Spleen (tissue), 7 donors: ENCODE measurements around the gene NEDD9.

Experiments
- CTCF ChIP-seq, 11 experiments: fragments of 200-600 bp in 7 of 11; fragments of 450-650 bp in 4 of 11; sonication (generic) in 4 of 11; IDR thresholded peaks in 8 of 11; conservative IDR thresholded peaks in 3 of 11; 1 replicate in 7 of 11; 2 replicates in 4 of 11; pipeline versions ENCODE4 v1.4.0 to v1.8.0; 2016 to 2021; ENCODE audit warnings: antibody characterized with exemption in 11 of 11, inconsistent platforms in 4 of 11, mild to moderate bottlenecking in 1 of 11
- POLR2AphosphoS5 ChIP-seq, 3 donors: sonication (generic); formaldehyde crosslinking; IDR thresholded peaks; one replicate each; pipeline ENCODE4 v1.5.1; 2017; ENCODE audit warnings: antibody characterized with exemption in 3 of 3
- donor health status: DM: no; HTN: no; CAD: no; lungs with moderate emphysema.
- donor health status: DM: no; HTN: no; CAD: no.
- donor health status: DM: no; HTN: no; CAD: no.

- TF ChIP-seq CTCF (IDR thresholded peaks at IDR 0.05 in 8 of 11, conservative IDR thresholded peaks at IDR 0.05 in 3 of 11) (no peak), POLR2AphosphoS5 (IDR thresholded peaks at IDR 0.05) (peak in 1 of 3 donors; percentile 16)
Measured at GRCh38 chr6:11198663-11199603, 33.5 kb downstream of the NEDD9 start.
